Activated CD4-positive, alpha-beta T cell treated with anti-CD3 and anti-CD28 coated beads for 4 hours (primary cell): Measurements from ENCODE around the gene SGMS1.
"Not testable (repeated sequence)": the region's sequence is repeated elsewhere in the genome, so short reads cannot be mapped to it uniquely, and the experiment has no call there.

ENCODE experiments used
- DNase-seq, 2 donors: peaks; one replicate each; pipeline ENCODE4 v3.0.0-alpha.2; 2020

The SGMS1 gene

DNA sequence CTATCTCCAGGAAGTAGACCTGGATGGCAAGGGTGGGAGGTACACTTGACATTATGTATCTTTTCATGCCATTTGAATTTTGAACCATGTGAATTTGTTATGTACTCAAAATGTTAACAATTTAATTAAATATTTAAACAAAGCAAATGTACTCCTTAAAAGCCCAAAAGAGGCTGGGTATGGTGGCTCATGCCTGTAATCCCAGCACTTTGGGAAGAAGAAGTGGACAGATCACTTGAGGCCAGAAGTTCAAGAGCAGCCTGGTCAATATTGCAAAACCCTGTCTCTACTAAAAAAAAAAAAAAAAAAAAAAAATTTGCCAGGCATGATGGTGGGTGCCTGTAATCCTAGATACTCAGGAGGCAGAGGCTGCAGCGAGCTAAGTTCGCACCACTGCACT lies 235.6 kb downstream of the SGMS1 start:
- no peak for DNase-seq

GRCh38 chr10:50387732-50388073 lies 236.1 kb downstream of the SGMS1 start:
- DNase-seq, result no peak

DNA sequence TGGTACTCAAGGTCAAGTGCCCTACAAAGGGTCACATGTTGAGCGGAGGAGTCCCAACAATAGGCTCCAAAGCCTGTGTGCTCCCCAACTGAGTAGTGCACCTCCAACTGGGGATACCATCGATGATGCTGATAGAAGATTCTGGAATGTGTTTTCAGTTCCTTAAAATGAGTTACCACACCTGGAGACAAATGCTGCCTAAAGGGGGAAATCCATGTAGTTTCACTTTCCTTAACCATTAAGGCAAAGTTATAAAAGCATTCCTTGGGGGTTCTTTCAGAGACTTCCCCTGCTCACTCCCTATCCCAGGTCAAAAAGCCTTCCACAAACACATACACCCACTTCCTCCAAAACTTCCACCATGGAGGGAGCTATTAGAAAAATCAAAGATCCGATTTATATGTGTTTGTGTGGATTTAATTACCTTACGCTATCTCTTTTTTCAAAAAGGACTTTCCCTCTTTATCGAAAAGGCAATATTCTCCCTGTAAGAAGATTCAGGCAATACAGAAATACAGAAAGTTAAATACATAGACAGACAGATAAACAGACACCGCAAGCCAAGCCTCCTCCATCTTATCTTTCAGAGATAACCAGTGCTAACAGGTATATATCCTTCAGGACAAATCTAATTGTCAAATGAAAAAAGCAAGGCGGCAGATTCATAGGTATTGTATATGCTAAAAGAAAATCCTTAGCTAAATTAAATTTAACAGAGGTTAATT lies 236.6 kb downstream of the SGMS1 start:
- no peak for DNase-seq

- no peak for DNase-seq
These were observed 238.1 kb downstream of the SGMS1 start for GRCh38 chr10:50385624-50386023.

- DNase-seq, result no peak
These were observed 238.9 kb downstream of the SGMS1 start for GRCh38 chr10:50384898-50385297.

DNA sequence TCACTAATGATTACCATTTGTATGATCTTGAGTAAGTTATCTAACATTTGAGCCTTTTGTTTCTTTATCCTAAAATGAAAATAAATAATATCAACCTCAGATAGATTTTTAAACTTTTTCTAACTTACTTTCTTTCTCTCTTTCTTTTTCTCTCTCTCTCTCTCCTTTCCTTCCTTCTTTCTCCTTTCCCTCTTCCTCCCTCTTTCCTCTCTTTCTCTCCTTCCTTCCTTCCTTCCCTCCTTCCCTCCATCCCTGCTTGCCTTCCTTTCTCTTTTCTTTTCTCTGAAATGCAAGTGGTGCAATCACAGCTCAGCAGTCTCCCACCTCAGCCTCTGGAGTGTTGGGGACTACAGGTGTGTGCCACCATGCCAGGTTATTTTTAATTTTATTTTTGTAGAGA lies 239.5 kb downstream of the SGMS1 start:
- no peak for DNase-seq

- DNase-seq, result no peak
These were observed 241.2 kb downstream of the SGMS1 start for GRCh38 chr10:50382576-50383023.

- DNase-seq, result no peak
These were observed 242.1 kb downstream of the SGMS1 start for GRCh38 chr10:50381642-50382041.

- DNase-seq, result no peak
These were observed 244.1 kb downstream of the SGMS1 start for GRCh38 chr10:50379616-50380015.

- no peak for DNase-seq
These were observed 248.0 kb downstream of the SGMS1 start for GRCh38 chr10:50375745-50376144.

DNA sequence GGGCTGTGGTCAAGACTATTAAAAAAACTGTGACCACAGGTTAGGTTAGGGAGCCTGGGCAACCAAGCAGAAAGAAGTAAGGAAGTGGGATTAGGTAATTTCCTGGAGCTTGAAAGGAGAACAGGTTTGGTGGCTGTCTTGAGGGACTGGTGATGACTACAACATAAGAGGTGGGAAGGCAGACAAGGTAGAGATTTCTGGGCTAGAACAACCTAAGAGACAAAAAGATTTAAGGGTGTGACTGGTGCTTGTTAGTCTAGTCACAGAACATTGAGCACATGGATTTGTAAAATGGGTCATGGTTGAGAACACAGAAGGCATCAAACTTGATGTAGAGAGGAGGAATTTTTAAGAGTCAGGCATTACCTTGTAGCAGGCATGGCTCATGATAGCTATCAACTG lies 248.7 kb downstream of the SGMS1 start:
- DNase-seq, result no peak

- DNase-seq, result no peak
These were observed 249.8 kb downstream of the SGMS1 start for GRCh38 chr10:50373821-50374501.

GRCh38 chr10:50369931-50370330 lies 253.8 kb downstream of the SGMS1 start:
- no peak for DNase-seq

DNA sequence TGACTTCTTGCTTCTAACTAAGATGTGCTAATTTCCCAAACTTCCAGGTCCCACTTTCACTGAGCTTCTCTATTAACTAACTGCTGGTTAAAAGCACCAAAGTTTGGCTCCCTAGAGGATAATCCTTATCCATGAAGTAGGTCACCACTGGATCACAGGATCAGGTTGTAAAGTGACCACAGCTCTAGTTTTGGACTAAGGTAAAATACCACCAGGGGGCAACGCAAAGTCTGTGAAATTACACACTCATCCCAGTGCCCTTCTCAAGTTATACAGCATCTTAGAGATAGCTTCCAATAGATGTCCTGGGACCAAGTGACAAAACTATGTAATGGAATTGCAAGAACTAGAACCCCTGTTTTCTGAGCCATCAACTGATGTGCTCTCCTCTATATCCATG lies 256.0 kb downstream of the SGMS1 start:
- DNase-seq, result no peak

DNA sequence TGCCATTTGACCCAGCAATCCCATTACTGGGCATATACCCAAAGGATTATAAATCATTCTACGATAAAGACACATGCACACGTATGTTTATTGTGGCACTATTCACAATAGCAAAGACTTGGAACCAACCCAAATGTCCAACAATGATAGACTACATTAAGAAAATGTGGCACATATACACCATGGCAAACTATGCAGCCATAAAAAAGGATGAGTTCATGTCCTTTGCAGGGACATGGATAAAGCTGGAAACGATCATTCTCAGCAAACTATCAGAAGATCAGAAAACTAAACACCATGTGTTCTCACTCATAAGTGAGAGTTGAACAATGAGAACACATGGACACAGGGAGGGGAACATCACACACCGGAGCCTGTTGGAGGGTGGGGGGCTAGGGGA lies 257.3 kb downstream of the SGMS1 start:
- DNase-seq, result not testable (repeated sequence)

DNA sequence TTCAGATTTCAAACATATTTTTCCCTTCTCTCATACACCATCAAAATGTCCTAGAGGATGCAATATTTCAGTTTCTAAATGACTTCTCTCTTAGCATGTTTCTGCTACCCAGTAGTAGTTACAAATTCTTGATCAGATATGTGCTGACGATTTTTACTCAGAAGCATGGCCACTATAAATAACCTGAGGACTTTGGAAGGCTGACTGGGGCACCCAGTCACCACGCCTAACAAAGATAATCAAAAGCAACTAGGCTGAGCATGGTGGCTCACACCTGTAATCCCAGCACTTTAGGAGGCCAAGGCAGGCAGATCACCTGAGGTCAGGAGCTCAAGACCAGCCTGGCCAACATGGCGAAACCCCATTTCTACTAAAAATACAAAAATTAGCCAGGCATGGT lies 259.0 kb downstream of the SGMS1 start:
- not testable (repeated sequence) for DNase-seq

DNA sequence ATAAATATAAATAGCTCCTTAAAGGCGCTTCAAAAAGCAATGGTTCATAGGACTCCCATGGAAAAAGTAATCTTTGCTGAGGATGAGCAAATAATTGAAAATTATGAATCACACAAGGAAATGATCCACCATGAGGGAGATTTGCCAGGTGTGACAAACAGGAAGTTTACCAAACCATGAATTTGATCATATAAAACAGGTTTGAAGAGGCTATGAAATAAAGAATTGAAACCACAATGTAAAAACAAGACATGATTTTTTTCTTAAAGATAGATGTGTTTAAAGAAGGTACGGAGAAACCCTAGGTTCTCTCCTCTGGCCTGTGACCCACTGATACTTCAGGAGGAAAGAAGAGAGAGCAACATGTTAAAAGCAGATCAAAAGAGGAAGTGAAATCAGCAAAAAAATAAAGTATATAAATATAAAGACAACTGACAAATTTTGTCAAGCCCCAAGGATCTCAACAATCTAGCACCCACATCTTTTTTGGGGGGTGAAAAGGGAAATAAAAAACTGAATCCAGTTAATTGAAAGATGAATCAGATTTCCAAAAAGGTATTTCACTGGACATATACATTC lies 261.1 kb downstream of the SGMS1 start:
- DNase-seq, result no peak

DNA sequence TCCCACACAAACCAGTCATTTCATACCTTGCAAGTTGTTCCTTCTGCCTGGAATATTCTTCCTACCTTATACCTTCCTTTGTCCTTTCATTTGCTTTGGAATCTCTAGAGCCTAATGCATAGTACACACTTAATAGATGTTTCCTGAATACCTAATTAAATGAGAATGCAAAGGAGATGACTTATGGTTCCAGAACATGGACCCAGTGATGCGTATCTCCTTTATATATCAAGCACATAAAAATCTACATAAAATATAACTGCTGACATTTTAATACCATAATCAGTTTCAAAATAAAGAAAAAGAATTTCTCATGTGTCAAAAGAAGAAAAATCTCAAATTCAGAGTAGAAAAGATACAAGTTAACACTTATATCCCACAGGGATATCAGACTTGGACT lies 261.8 kb downstream of the SGMS1 start:
- DNase-seq, result no peak

DNA sequence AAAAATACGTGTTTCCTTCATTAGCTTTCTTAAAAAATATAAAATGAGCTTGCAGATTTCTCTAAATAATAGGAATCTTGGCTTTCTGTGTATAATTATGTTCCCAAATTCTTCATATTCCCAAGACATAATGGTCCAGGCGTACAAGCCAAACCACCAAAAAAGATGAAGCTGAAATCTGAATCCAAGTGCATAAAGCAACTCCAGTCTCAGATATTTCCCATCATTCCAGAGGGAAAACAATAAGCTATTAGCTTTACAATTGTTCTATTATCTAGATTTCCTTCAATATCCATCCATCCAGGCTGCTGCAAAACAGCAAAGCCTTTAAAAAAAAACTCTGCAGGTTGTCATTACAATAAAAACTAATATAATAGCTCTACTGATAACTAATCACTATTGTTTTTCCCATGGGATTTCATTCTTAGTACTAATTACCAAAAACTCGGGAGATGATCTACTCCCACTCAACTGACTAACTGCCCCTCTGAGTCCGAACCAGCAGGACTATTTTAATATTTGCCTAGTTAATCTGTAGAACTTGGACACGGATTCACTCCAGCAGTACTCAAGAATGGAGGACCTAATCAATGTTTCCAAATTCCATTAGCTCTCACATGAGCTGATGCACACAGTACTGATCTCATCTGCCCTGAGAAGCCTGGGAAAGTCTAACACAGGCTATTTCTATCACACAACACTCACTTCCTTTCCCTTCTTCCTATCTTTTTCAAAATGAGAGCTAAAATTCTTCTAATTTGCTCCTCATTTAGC lies 263.5 kb downstream of the SGMS1 start:
- no peak for DNase-seq

- no peak for DNase-seq
These were observed 264.6 kb downstream of the SGMS1 start for GRCh38 chr10:50358925-50359687.

- no peak for DNase-seq
These were observed 265.3 kb downstream of the SGMS1 start for GRCh38 chr10:50358411-50358810.

DNA sequence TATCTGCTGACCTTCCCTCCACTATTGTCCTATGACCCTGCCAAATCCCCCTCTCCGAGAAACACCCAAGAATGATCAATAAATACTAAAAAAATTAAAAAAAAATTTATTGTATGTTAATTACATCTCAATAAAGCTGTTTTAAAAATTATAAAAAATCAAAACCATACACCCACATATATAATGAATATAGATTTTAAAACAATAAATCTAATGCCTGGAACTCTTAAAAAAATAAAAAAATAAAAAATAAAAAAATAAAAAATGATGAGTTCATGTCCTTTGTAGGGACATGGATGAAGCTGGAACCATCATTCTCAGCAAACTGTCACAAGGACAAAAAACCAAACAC lies 267.3 kb downstream of the SGMS1 start:
- not testable (repeated sequence) for DNase-seq
